Hematopoietic multipotent progenitor cell (in vitro differentiated cells): Measurements from ENCODE around the gene KCNAB2. TPM values are rescaled to one million over a fixed set of nuclear protein-coding genes. Genes with fewer than 3 reads are reported as not detected.
A peak's percentile ranks its signal among the peaks of the same experiment; 100 is the strongest.

ENCODE experiments used
- DNase-seq, 3 donors: peaks; one replicate each; pipeline ENCODE4 v3.0.0-alpha.2; 2011 to 2015; ENCODE audit warnings: low read depth in 2 of 3, low spot score in 2 of 3
- total RNA-seq: library from RNA; depleted of rRNA; stranded (reverse); fragments of >200 nt; gene quantifications from one replicate; pipeline ENCODE4 v1.2.3, GENCODE V29; 2012

The KCNAB2 gene
- total RNA-seq, 1 donor: 96.4 TPM

DNA sequence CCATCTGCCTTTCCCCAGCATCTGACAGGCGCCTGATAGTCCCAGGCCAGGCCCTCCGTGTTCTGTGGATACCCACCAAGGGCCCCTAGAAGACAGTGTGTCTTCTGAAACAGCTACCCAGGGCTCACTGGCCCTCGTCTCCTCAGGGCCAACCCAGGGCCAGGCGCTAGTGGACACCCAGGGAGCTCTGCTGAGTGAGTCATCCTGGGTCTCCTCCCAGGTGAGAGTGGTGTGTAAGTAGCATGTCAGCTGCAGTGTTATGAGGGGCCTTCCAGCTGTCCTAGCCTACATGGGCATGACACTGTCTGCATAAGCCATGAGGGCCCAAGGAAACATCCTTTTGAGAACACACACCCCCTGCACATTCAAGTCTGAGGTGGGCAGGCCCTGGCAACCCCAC is 97.7 kb downstream of the KCNAB2 start:
- DNase-seq: no peak

- no peak for DNase-seq
Measured at GRCh38 chr1:6144175-6144574, 98.5 kb downstream of the KCNAB2 start.

- no peak for DNase-seq
Measured at GRCh38 chr1:6144647-6145395, 99.1 kb downstream of the KCNAB2 start.

- no peak for DNase-seq
Measured at GRCh38 chr1:6145396-6145750, 99.7 kb downstream of the KCNAB2 start.

GRCh38 chr1:6145864-6146410 is 100.2 kb downstream of the KCNAB2 start:
- no peak for DNase-seq

- DNase-seq: peak; percentile 14 to 74 (median 70)
Measured at GRCh38 chr1:6148497-6149241, 103.0 kb downstream of the KCNAB2 start.

DNA sequence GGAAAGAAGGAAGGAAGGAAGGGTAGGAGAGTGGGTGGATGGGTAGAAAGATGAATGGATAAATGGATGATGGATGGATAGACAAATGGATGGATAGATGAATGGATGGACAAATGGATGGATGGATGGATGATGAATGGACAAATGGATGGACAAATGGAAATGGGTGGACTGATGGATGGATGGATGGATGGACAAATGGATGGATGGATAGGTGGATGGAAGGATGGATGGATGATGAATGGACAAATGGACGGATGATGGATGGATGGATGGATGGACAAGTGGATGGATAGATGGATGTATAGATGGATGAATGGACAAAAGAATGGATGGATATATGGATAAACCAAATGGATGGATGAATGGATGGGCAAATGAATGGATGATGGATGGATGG is 103.9 kb downstream of the KCNAB2 start:
- DNase-seq: no peak

DNA sequence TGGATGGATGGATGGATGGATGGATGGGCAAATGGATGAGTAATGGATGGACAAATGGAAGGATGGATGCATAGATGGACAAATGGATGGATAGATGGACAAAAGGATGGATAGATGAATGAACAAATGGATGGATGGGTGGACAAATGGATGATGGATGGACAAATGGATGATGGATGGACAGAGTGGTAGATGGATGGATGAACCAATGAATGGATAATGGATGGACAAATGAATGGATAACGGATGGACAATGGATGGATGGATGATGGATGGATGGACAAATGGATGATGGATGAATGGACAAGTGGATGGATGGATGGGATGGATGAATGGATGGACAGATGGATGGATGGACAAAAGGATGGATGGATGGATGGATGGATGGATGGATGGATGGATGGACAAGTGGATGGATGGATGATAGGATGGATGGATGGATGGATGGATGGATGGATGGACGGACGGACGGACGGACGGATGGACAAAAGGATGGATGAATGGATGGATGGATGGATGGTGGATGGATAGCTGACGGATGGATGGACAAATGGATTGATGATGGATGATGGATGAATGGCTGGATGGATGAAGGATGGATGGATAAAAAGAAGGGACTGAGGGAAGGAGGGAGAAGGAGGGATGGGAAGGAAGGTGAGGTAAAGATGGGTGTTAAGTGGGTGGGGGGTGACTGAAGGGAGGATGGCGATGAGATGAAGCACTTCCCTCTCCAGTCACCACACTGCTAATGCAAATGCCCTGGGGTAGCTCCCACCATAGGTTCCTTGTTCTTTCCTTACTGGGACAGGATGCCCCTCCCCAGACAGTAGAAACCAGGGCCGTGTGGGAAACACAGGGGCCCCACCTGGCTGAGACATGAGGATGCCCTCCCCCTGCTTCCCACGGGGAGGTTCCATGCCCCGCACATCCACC is 104.6 kb downstream of the KCNAB2 start:
- DNase-seq: no peak

Other genes with a start within 250 kb of the KCNAB2 start
- 9.7 TPM for gene NPHP4, start 53.5 kb upstream of the KCNAB2 start, total RNA-seq
- 0.54 TPM for gene CHD5, start 134.4 kb downstream of the KCNAB2 start, total RNA-seq
- 68.1 TPM for gene RPL22, start 153.7 kb downstream of the KCNAB2 start, total RNA-seq
- 2.2 TPM for gene RNF207, start 160.2 kb downstream of the KCNAB2 start, total RNA-seq
- gene ICMT, start 190.1 kb downstream of the KCNAB2 start, total RNA-seq: 31.2 TPM
- not detected for gene HES3, start 198.3 kb downstream of the KCNAB2 start, total RNA-seq
- 0.54 TPM for gene GPR153, start 215.2 kb downstream of the KCNAB2 start, total RNA-seq